Measurements from ENCODE around the gene TMEM245. TPM values are rescaled to one million over a fixed set of nuclear protein-coding genes. Genes with fewer than 3 reads are reported as not detected.

TMEM245 gene
- total RNA-seq, 1 experiment from 2014 or later, result 34.8 TPM

DNA sequence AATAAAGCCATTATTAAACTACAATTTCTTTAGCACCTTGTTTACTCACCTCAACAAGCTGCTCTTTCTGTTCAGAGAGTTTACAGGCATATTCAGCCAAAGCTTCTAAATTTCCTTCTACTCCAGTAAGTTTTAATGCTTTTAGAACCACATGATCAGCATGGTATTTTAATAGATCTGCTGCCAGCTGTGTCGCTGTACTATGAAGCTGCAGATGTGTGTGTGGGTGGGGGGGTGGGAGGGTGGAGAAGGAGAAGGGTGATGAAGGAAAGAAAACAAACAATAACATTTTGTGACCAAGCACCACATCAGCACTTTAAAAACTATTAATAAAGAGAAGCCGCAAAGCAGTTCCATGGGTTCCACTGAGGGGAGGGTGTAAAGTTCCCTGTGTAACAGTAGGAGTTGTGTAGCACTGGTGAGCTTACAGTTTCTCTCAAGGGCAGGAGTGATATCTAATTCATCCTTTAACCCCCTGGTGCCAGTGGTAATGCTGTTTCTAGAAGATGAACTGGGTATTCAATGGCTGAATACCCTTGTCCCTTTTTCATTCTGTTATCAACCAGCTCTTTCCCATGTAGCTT lies 147.0 kb downstream of the TMEM245 start:
- Histone ChIP-seq H3K9ac (ENCODE audit: low read length) (no peak overlapping the region), H3K79me2 (ENCODE audit: insufficient read depth, low read length) (no peaks in the 10 kb centered on the region), H3K4me2 (ENCODE audit: low read length) (no peak overlapping the region), H3K9me2 (ENCODE audit: insufficient read depth) (no peaks in the 10 kb centered on the region), H2AFZ (ENCODE audit: low read depth, low read length, poor library complexity, severe bottlenecking) (no peak overlapping the region), H3K27me3 (ENCODE audit: insufficient read depth, low read length) (no peaks in the 10 kb centered on the region), H3K4me3 (replicated peaks in 1 of 2; ENCODE audit: low read depth in 1 of 2, low read length in 2 of 2) (no peak overlapping the region), H3K4me1 (ENCODE audit: control insufficient read depth in 1 of 2, insufficient read depth in 2 of 2, low read length in 2 of 2) (no peaks in the 10 kb centered on the region), H3K9me3 (ENCODE audit: control insufficient read depth in 1 of 2, insufficient read depth in 1 of 2, low read depth in 1 of 2, low read length in 2 of 2) (no peaks in the 10 kb centered on the region), H3K36me3 (ENCODE audit: control insufficient read depth in 1 of 2, insufficient read depth in 2 of 2, low read length in 2 of 2) (peaks cover 0 to 24% of the 10 kb centered on the region in 2 experiments; a peak in 1 of 4 replicates), H3K27ac (ENCODE audit: low read depth, low read length) (no peak overlapping the region), H4K20me1 (ENCODE audit: insufficient read depth) (no peaks in the 10 kb centered on the region)
- DNase-seq (ENCODE audit: low read depth, low spot score) (no peak), ATAC-seq (no peak)
- ChIA-PET CTCF (no interaction called here), RAD21 (ENCODE audit: low non-redundant PET in 1 of 2, low total read pairs in 2 of 2, uncharacterized antibody in 2 of 2, unreplicated experiment in 2 of 2) (no interaction called here), POLR2A (no interaction called here)
- BruUV-seq (replicated peaks), result no TSS peak
- intact Hi-C loops (cut with micrococcal nuclease), result no loop called here
- no peak for TF ChIP-seq YY1 (IDR thresholded peaks at IDR 0.05; ENCODE audit: extremely low read depth, insufficient replicate concordance, low read depth, low read length)
- TF ChIP-seq, protein P1, sequence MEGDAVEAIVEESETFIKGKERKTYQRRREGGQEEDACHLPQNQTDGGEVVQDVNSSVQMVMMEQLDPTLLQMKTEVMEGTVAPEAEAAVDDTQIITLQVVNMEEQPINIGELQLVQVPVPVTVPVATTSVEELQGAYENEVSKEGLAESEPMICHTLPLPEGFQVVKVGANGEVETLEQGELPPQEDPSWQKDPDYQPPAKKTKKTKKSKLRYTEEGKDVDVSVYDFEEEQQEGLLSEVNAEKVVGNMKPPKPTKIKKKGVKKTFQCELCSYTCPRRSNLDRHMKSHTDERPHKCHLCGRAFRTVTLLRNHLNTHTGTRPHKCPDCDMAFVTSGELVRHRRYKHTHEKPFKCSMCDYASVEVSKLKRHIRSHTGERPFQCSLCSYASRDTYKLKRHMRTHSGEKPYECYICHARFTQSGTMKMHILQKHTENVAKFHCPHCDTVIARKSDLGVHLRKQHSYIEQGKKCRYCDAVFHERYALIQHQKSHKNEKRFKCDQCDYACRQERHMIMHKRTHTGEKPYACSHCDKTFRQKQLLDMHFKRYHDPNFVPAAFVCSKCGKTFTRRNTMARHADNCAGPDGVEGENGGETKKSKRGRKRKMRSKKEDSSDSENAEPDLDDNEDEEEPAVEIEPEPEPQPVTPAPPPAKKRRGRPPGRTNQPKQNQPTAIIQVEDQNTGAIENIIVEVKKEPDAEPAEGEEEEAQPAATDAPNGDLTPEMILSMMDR (IDR thresholded peaks at IDR 0.05 in 2 of 3, conservative IDR thresholded peaks at IDR 0.05 in 1 of 3; ENCODE audit: borderline replicate concordance in 1 of 3, insufficient read depth in 1 of 3, low read depth in 2 of 3, low read length in 2 of 3), result no peak
- no peak for TF ChIP-seq TCF7L2 (IDR thresholded peaks at IDR 0.05; ENCODE audit: borderline replicate concordance, extremely low read depth, insufficient read depth, insufficient read length)
- TF ChIP-seq EGR1 (IDR thresholded peaks at IDR 0.05; ENCODE audit: low read depth), result no peak
- TF ChIP-seq POLR2AphosphoS5 (IDR thresholded peaks at IDR 0.05; ENCODE audit: low read depth, low read length), result no peak
- no peak for TF ChIP-seq POLR2A (IDR thresholded peaks at IDR 0.05; ENCODE audit: borderline replicate concordance, extremely low read depth, insufficient read depth, insufficient read length)
- TF ChIP-seq SIN3A (IDR thresholded peaks at IDR 0.05; ENCODE audit: low read depth), result no peak
- TF ChIP-seq EZH2phosphoT487 (IDR thresholded peaks at IDR 0.05; ENCODE audit: borderline replicate concordance), result no peak
- TF ChIP-seq ZNF274 (IDR thresholded peaks at IDR 0.05; ENCODE audit: low read depth, low read length), result no peak
- no peak for TF ChIP-seq CBX3 (IDR thresholded peaks at IDR 0.05; ENCODE audit: low read depth)
- no peak for TF ChIP-seq RAD21 (IDR thresholded peaks at IDR 0.05; ENCODE audit: low read depth)
- no peak for TF ChIP-seq SP1 (IDR thresholded peaks at IDR 0.05; ENCODE audit: low read depth)
